OCI-LY1 (cell line): Measurements from ENCODE around the gene ZNF772.

ENCODE experiments used
- H2AFZ ChIP-seq: fragments of 200-600 bp; sonication (generic), shearing (Covaris generic); 2 replicates; pipeline ENCODE4 v1.6.0; 2014; ENCODE audit warnings: antibody characterized with exemption, mild to moderate bottlenecking, low read length
- H3F3A ChIP-seq: fragments of 200-600 bp; sonication (generic), shearing (Covaris generic); 2 replicates; pipeline ENCODE4 v1.6.0; 2014; ENCODE audit warnings: mild to moderate bottlenecking, antibody characterized with exemption, low read length, moderate library complexity; ENCODE audit not compliant: insufficient read depth
- H3K27ac ChIP-seq: fragments of 200-600 bp; sonication (generic); 2 replicates; pipeline ENCODE4 v1.5.1; 2014; ENCODE audit warnings: low read length, mixed run types, mild to moderate bottlenecking, low read depth; ENCODE audit not compliant: poor library complexity, severe bottlenecking
- H3K27me3 ChIP-seq: fragments of 200-600 bp; sonication (generic); 2 replicates; pipeline ENCODE4 v1.6.0; 2014; ENCODE audit warnings: antibody characterized with exemption, mild to moderate bottlenecking, low read length, moderate library complexity; ENCODE audit not compliant: insufficient read depth
- H3K36me3 ChIP-seq: fragments of 200-600 bp; sonication (generic); 2 replicates; pipeline ENCODE4 v1.6.1; 2014; ENCODE audit warnings: mild to moderate bottlenecking, antibody characterized with exemption, low read length, moderate library complexity, mixed read lengths; ENCODE audit not compliant: insufficient read depth
- H3K4me1 ChIP-seq: fragments of 200-600 bp; sonication (generic); 2 replicates; pipeline ENCODE4 v1.5.1; 2014; ENCODE audit warnings: mild to moderate bottlenecking, low read length, moderate library complexity; ENCODE audit not compliant: insufficient read depth, severe bottlenecking
- H3K4me2 ChIP-seq: fragments of 200-600 bp; sonication (generic), shearing (Covaris generic); 2 replicates; pipeline ENCODE4 v1.6.1; 2014; ENCODE audit warnings: low read length
- H3K4me3 ChIP-seq: fragments of 200-600 bp; sonication (generic); 2 replicates; pipeline ENCODE4 v1.5.1; 2014; ENCODE audit warnings: low read length, low read depth, mild to moderate bottlenecking, mixed read lengths; ENCODE audit not compliant: poor library complexity, severe bottlenecking
- H3K79me2 ChIP-seq: fragments of 200-600 bp; shearing (Covaris generic); 2 replicates; pipeline ENCODE4 v1.6.1; 2016; ENCODE audit warnings: mixed run types, low read length, mixed read lengths; ENCODE audit not compliant: insufficient read depth
- H3K9ac ChIP-seq: fragments of 200-600 bp; sonication (generic), shearing (Covaris generic); 2 replicates; pipeline ENCODE4 v1.6.1; 2014; ENCODE audit warnings: mild to moderate bottlenecking, low read length, mixed read lengths
- H3K9me2 ChIP-seq: fragments of 200-600 bp; sonication (generic), shearing (Covaris generic); 2 replicates; pipeline ENCODE4 v1.6.1; 2014; ENCODE audit warnings: low read depth, mild to moderate bottlenecking, low read length, mixed read lengths
- H3K9me3 ChIP-seq: fragments of 200-600 bp; shearing (Covaris generic); 2 replicates; pipeline ENCODE4 v1.6.1; 2014; ENCODE audit warnings: low read length, mixed read lengths
- H4K20me1 ChIP-seq: fragments of 200-600 bp; sonication (generic), shearing (Covaris generic); 2 replicates; pipeline ENCODE4 v1.6.0; 2016; ENCODE audit warnings: mild to moderate bottlenecking, low read length; ENCODE audit not compliant: insufficient read depth
- EZH2 ChIP-seq: fragments of 200-600 bp; sonication (generic), shearing (Covaris generic); IDR thresholded peaks from 2 replicates; pipeline ENCODE4 v1.8.0; 2017; ENCODE audit warnings: borderline replicate concordance, mixed run types, mild to moderate bottlenecking, antibody characterized with exemption, low read length, moderate library complexity, mixed read lengths
- TF ChIP-seq, protein P1 (sequence below): fragments of 200-600 bp; sonication (generic), shearing (Covaris generic); IDR thresholded peaks from 2 replicates; pipeline ENCODE4 v1.5.1; 2017; ENCODE audit warnings: mild to moderate bottlenecking, antibody characterized with exemption, low read length, moderate library complexity, mixed read lengths

The ZNF772 gene

DNA sequence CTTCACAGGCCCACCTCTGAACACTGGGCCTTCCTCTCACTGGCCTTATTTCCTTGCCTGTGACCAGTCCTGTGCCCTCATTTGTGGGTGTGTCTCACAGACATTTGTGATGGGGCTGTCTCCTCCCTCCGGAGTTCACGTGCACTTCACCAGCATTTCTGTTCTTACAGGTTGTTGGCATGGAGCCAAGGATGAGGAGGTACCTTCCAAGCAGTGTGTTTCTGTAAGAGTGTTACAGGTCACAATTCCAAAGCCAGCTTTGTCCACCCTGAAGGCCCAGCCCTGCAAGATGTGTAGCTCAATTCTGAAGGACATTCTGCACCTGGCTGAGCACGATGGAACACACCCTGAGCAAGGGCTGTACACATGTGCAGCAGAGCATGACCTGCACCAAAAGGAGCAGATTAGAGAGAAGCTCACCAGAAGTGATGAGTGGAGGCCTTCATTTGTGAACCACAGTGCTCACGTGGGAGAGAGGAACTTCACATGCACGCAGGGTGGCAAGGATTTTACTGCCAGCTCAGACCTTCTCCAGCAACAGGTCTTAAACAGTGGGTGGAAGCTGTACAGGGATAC lies 34.2 kb downstream of the ZNF772 start:
- H3K4me2 ChIP-seq, result no peak overlapping the region
- H3K9me2 ChIP-seq, result no peaks in the 10 kb centered on the region
- H3K36me3 ChIP-seq, result peaks cover 73% of the 10 kb centered on the region
- H3K4me1 ChIP-seq, result peaks cover 7% of the 10 kb centered on the region
- no peaks in the 10 kb centered on the region for H3K27me3 ChIP-seq
- peaks cover 3% of the 10 kb centered on the region; the same call in 1 of the 2 replicates for H3K9me3 ChIP-seq
- H3F3A ChIP-seq, result no peaks in the 10 kb centered on the region
- no peaks in the 10 kb centered on the region for H4K20me1 ChIP-seq
- no peak overlapping the region for H3K9ac ChIP-seq
- no peak overlapping the region for H2AFZ ChIP-seq
- TF ChIP-seq, protein P1, sequence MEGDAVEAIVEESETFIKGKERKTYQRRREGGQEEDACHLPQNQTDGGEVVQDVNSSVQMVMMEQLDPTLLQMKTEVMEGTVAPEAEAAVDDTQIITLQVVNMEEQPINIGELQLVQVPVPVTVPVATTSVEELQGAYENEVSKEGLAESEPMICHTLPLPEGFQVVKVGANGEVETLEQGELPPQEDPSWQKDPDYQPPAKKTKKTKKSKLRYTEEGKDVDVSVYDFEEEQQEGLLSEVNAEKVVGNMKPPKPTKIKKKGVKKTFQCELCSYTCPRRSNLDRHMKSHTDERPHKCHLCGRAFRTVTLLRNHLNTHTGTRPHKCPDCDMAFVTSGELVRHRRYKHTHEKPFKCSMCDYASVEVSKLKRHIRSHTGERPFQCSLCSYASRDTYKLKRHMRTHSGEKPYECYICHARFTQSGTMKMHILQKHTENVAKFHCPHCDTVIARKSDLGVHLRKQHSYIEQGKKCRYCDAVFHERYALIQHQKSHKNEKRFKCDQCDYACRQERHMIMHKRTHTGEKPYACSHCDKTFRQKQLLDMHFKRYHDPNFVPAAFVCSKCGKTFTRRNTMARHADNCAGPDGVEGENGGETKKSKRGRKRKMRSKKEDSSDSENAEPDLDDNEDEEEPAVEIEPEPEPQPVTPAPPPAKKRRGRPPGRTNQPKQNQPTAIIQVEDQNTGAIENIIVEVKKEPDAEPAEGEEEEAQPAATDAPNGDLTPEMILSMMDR, result no peak
- TF ChIP-seq EZH2, result no peak
- no peak overlapping the region for H3K27ac ChIP-seq
- H3K4me3 ChIP-seq, result no peak overlapping the region
- no peaks in the 10 kb centered on the region for H3K79me2 ChIP-seq

- no peaks in the 10 kb centered on the region for H4K20me1 ChIP-seq
- H3K4me3 ChIP-seq, result no peak overlapping the region
- TF ChIP-seq EZH2, result no peak
- TF ChIP-seq, protein P1, result no peak
- no peak overlapping the region for H3K4me2 ChIP-seq
- H3K36me3 ChIP-seq, result peaks cover 75% of the 10 kb centered on the region
- H3K9me3 ChIP-seq, result peaks cover 3% of the 10 kb centered on the region; the same call in 1 of the 2 replicates
- H3F3A ChIP-seq, result no peaks in the 10 kb centered on the region
- peaks cover 7% of the 10 kb centered on the region for H3K4me1 ChIP-seq
- H3K27ac ChIP-seq, result no peak overlapping the region
- H3K79me2 ChIP-seq, result peaks cover 2% of the 10 kb centered on the region; the same call in 1 of the 2 replicates
- H2AFZ ChIP-seq, result no peak overlapping the region
- no peaks in the 10 kb centered on the region for H3K9me2 ChIP-seq
- H3K27me3 ChIP-seq, result no peaks in the 10 kb centered on the region
- H3K9ac ChIP-seq, result no peak overlapping the region
Measured at GRCh38 chr19:57441979-57442752, 35.2 kb downstream of the ZNF772 start.

- H3K9me3 ChIP-seq, result no peaks in the 10 kb centered on the region
- H3K4me1 ChIP-seq, result peaks cover 26% of the 10 kb centered on the region
- no peak overlapping the region for H3K4me3 ChIP-seq
- peaks cover 47% of the 10 kb centered on the region for H3K36me3 ChIP-seq
- no peak overlapping the region for H2AFZ ChIP-seq
- H3K9ac ChIP-seq, result no peak overlapping the region
- H3K4me2 ChIP-seq, result no peak overlapping the region
- H3K27me3 ChIP-seq, result no peaks in the 10 kb centered on the region
- H3K9me2 ChIP-seq, result no peaks in the 10 kb centered on the region
- TF ChIP-seq, protein P1, result no peak
- TF ChIP-seq EZH2, result no peak
- H3K27ac ChIP-seq, result no peak overlapping the region
- H3K79me2 ChIP-seq, result peaks cover 19% of the 10 kb centered on the region
- H4K20me1 ChIP-seq, result no peaks in the 10 kb centered on the region
- no peaks in the 10 kb centered on the region for H3F3A ChIP-seq
Measured at GRCh38 chr19:57438925-57439324, 38.4 kb downstream of the ZNF772 start.
